ENCODE data around the gene CDKL5.
"Not testable (repeated sequence)": the region's sequence is repeated elsewhere in the genome, so short reads cannot be mapped to it uniquely, and the experiment has no call there.

The CDKL5 gene

DNA sequence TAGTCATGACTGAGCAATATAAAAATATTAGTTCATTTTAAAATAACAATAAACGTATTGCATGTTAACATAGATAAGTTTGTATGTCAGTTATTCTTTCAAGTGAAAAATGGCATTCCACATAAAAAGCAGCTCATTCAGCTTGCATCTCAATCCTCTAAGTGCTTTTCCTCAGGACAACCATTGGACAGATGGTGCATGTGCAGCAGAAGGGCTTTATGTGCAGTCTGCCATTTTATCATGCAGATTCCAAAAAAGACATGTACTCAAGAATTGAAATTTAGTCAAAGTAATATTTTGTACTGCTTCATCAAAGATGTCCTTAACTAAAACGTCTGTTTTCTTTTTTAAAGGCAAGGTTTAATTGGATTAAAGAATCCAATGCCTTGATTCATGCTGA lies 153.1 kb downstream of the CDKL5 start:
- no peak for DNase-seq

DNA sequence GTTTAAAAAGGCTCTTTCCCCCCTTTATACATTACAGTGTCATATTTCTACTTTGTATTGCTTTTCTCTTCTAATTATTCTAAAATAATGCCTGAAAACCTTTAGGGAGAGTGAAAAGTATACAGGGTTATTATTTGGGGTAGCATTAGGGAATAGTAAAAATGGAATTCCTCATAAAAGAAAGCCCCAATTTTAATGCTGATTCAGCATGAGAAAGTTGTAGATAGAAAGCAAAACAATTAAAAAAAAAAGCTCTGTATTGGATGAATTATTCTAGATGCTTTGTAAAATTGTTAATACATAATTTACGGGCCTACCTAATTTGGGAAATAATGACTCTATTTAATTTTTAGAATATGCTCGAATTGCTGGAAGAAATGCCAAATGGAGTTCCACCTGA lies 154.1 kb downstream of the CDKL5 start:
- DNase-seq, result no peak

DNA sequence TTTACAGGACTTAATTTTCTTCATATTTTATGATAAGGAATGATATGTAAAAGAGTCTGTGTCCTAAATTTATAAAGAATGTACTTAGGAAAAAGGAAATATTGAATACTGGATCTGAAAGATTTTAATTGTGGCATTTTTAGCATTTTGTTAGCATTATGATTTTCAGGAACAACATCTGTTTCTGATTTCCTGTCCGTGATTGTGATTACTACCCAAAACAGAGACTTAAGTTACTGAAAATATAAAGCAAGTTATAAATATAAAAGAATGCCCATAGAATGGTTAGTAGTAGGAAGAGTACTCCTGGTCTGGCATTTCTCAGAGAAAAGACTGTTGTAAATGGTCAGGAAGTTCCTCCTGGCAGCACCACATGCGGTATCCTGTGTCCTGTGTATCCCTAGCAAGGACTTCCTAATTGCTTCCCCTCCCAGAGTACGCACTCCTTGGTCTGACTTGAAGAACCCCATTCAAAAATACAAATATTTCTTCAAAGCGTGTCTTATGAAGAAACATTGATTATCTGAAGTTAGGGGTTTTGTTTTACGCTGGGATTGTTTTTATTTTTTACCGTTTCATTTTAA lies 157.6 kb downstream of the CDKL5 start:
- DNase-seq, result no peak

DNA sequence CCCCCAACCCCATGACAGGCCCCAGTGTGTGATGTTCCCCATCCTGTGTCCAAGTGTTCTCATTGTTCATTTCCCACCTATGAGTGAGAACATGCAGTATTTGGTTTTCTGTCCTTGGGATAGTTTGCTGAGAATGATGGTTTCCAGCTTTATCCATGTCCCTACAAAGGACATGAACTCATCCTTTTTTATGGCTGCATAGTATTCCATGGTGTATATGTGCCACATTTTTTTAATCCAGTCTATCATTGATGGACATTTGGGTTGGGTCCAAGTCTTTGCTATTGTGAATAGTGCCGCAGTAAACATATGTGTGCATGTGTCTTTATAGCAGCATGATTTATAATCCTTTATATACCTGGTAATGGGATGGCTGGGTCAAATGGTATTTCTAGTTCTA lies 163.9 kb downstream of the CDKL5 start:
- DNase-seq, result not testable (repeated sequence)

DNA sequence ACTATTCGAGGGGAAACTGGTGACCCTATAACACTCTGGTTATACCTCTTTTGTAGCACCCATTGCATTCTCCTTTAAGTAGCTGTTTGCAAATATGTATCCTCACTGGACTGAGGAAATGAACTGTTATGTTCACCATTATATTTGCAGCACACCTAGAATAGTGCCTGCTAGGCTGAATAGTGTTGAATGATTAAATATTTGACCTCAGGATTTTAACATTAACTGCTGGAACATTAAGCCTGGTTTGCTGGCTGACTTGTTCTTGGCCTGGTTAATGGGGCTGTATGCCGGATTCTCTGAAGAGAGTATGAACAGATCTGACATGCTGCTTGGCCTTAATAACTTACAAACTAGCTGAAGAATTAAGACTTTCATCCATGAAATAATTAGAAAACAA lies 166.4 kb downstream of the CDKL5 start:
- DNase-seq, result no peak

DNA sequence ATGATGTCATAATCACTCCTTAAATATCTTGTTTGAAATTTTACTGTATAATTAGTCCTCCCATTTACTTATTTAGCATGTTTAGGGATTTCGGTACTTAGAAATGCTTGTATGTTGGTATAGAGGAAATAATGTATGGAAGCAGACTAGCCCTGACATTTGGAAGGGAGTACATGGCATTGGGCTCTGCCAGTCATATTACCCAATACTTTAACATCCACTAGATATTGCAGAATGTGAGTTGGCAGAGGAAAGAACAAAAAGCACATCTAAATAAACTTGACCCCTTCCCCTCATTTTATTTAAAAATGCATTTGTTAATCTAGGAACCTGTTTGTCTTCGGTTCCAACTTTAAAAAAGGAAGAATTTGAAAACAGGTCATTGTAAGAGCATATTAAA lies 168.7 kb downstream of the CDKL5 start:
- no peak for DNase-seq

DNA sequence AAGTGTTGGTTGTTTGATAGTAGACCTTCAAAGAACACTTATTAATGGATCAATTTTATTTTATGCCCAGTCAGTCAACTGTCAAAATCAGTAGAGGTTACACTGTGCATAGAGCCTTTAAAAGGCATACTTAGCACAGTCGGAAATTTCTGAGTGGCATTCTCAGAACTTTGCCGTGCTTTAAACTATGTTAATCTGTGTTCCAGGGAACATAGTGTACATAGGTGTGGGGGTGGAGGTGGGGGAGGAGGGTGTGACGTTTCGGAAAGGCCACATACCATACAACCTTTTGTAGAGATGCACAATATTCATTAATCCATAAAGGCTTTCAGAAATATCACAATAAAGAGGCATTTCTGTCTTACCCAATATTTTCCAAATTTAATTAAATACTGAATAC lies 170.7 kb downstream of the CDKL5 start:
- no peak for DNase-seq

DNA sequence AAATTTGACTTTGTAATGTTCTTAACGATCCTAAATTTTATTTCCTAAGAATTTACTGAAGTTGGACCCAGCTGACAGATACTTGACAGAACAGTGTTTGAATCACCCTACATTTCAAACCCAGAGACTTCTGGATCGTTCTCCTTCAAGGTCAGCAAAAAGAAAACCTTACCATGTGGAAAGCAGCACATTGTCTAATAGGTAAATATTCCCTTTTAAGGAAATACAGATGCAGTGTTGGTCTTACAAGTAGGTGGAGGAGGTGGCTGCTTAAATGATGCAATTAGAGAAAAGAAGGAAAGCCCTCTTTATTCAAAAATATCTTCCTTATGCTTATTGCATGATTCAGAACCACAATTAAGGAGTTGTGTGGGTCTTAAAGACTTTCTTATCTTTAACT lies 173.0 kb downstream of the CDKL5 start:
- no peak for DNase-seq

DNA sequence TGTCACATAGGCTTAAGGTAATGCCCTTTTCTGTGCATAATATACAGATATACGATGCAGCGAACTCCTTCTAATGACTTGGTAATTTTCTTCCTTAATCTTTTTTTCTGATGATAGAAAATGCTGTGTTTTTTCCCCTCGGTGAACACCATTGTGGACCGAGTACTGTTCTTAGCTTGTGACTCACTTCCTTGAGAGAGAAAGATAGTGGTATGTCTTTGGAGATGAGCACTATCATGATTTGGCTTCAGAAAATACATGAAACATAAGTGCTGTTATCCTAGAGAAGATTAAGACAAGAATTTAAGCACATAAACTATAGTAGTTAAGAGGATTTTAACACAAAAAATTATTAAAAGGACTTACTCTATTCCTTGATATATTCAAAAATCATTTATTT lies 182.6 kb downstream of the CDKL5 start:
- no peak for DNase-seq

DNA sequence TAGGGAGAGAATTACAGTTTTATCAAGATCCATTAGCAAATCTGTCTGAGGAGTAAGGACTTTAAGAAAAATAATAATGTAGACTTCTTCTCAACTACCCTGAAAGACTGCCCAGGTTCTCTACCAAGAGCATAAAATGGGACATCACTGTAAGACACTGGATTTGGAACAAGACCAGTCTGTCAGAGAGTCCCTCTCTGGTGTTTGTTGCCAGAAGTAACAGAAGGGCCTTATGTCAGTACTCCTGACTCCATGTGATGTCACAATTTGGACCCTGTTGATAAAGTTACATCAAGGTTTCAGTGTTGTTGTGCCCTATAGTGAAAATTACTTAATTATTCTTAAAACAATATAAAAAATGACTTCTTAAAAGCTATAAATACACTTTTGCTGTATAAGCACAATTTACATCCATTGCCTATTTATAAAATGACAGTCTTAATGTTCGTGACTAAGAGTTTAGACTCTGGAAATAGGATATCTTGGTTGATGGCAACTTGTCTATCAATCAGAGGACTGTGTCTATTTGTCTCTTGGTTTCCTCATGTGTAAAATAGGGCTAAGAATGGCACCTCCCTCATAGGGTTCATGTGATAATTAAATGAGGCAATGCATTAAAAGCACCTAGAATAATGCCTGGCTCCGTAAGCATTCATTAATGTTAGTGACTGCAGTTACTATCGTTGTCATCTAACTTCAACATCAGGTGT lies 188.7 kb downstream of the CDKL5 start:
- DNase-seq, result no peak

DNA sequence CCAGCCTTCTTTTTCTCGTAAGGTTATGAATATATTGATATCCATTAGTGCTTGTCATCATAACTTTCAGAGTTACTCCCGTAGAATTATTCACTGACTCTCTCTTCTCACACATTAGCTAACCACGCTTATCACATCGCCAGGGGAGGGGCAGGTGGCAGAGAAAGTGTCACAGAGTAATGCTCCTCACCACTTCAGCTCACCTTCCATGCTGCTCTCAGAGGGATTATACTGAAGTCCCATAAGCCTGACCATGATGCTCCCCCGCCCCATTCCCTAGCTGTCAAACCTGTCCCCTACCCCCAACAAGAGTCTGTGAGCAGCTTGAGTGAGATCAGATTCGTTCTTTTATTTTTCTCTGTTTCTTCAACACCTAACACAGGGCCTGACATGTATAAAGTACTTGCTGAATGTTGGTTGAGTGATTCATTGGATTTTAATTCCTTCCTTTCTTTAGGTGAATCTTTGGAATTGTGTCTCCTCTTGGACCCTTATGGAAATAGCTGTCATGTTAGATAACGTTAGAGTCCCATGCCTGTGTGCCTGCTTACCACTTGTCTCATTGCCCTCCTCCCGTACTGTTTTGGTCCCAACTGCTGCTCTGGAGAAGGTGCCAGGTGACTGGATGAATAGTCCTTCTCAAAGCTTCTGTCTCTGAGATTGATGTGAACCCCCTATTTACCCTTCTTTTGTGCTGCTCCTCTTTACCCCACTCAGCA lies 191.4 kb downstream of the CDKL5 start:
- no peak for DNase-seq

DNA sequence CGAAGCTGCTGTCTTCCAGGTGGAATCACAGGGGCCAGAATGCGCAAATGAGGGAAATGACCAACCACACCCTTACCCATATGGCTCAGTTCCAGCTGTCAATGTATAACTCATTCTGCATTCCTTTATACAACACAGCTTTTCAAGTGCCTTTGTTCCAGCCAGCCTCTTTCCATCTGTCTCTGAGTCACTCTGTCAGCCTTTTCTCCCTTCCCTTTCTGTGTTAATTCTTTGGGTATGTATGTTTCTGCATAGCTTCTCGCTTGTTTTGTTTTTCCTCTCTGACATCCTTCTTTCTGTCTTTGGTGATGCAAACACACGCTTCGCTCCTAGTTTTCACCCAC lies 192.0 kb downstream of the CDKL5 start:
- DNase-seq, result no peak

DNA sequence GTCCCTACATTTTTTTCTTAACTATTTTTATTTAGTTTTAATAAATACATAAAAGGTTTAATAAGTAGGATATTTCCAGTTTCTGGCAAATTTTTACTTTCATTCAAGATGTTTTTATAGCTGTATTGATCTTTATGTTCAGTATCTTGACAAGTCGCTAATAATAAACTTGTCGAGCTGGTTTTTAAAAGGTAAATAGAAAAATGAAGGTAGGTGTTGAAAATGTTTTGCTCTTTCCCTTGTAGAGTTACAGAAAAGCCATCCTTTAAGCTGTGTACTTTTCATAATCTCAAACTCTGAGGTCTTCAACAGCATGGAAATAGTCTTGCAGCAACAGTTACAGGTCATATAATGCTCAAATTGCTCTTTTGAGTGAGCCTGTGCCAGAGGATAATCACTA lies 193.9 kb downstream of the CDKL5 start:
- DNase-seq, result no peak

DNA sequence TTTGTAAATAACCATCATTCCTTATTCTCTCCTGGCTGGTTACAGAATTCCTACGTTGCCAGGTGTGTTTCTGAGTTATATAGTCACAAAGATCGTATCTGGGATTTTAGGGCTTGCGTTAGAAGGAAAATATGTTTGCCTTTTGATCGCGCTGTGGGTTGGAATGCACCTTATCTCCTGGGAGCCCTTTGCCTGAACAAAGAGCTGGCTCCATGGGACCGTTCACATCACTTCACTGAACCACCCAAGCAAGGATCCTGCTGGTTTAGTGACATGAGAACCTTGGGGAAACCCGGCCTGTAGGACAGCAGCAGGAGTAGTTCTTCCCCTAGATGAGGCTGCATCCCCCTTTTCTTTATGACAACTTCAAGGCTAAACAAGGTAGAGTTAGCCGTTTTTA lies 194.9 kb downstream of the CDKL5 start:
- no peak for DNase-seq

DNA sequence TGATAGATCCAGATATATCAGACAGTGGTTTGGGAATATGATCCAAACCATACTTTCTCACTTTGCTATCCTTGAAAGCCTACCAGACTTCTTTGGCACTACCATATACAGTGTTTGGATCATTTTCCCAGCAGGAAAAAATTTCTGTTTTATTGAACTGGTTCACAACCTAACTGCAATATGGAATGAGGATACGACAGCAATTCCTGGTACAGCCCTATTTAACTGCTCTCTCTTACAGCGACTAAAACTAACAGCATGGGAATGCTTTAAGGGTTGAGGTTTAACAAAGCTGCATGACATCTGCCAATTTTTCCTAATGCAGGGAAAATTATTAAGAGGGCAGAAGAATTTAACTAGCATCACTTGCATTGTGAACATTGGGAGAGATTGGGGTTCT lies 199.2 kb downstream of the CDKL5 start:
- DNase-seq, result no peak

DNA sequence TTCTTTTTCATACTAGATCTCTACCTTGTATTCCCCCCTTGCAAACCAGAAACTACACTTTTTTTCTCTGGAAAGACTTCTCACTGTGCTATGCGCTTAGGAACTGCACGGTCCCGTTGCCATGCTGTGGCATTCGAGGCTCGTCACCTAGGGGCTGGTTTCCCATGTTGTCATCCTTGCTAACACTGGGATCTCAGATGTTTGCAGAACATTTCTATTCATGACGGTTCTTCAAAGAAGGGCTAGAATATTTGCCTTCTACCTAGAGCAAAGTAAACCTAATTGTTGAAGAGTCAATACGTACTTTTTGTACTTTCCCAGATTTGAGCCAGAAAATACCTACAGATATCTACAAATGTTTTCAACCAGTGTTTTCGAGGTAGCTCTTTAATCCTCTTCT lies 205.5 kb downstream of the CDKL5 start:
- DNase-seq, result no peak

DNA sequence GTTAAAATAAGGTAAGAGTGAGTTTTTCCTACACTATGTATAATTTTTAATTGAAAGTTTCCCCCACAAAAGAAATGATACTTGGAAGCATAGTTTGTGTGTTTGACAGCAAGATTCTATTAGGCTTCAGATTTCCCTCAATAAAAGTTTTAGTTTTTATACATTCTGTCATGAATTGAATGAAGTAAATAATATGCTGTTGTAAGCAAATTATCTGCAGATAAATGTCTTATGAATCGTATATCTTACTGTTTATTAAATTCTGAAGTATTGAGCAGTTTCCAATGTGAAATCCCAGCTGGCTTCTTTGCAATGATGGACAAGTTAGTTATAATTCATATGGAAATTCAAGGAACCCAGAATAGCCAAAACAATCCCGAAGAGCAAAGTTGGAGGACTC lies 213.0 kb downstream of the CDKL5 start:
- no peak for DNase-seq

DNA sequence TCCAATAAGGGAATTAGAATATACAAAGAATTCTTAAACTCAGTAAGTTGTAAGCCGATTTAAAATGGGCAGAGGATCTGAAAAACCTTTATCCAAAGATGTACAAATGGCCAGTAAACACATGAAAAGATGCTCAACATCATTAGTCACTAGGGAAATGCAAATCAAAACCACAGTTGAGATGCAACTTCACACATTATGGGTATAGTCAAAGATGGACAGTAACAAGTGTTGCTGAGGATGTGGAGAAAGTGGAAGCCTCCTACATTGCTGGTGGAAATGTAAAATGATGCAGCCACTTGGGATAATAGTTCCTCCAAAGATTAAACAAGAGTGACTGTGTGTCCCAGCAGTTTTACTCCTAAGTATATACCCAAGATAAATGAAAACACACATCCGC lies 213.9 kb downstream of the CDKL5 start:
- no peak for DNase-seq

DNA sequence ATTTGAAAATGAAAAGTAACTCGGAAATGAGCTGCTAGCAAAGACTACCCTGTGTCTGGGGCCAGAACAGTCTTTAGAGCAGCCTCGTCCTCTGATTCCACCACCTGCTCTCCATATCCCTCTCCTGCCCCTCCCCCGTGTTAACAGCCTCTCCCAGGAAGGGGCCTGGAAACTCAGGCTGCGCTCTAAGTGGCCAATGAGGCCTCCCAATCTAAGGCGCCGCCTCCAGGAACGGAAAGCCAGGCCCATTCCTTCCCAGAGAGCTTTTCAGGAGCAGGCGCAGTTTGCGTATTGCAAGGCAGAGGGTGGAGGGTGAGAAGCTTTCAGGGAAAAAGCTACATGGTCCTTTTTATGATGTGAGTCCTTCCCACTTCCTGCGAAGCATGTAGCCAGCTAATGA lies 215.3 kb downstream of the CDKL5 start:
- no peak for DNase-seq

DNA sequence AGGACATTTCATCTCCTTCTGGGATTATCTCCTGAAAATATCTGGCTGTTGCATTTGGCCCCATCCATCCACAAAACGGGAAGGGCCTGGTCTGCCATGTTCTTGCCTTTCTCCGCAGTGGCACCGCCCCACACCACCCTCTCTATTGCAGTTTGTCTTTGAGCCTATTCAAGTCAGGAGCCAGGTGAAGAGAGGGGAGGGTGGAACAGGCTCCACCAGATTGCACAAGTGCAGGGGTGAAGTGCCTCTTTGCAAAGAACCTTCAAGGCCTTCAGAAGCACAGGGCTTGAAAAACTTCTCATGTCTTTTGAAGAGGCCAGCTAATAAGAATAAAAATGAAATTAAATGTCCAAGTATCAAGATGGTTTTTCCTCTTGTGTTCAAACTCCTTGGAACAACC lies 217.8 kb downstream of the CDKL5 start:
- DNase-seq, result peak; percentile 39

DNA sequence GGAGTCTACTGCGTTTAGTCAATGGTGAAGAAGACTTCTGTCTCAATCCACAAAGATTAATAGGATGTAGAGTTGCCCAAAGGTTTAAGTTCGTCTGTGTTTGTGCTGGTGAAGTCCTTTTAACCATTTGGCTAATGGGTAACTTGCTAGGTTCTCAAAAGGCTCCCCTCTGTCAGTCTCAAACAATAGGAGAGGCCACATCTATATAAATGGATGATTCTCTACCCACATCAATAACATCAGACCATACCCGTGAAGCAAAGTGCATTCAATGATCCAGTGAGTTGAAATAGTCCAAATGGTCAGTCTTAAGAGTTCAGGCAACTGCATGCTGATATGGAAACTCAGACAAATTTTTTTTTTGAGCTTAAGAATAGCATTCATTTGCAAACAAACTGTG lies 218.4 kb downstream of the CDKL5 start:
- no peak for DNase-seq

DNA sequence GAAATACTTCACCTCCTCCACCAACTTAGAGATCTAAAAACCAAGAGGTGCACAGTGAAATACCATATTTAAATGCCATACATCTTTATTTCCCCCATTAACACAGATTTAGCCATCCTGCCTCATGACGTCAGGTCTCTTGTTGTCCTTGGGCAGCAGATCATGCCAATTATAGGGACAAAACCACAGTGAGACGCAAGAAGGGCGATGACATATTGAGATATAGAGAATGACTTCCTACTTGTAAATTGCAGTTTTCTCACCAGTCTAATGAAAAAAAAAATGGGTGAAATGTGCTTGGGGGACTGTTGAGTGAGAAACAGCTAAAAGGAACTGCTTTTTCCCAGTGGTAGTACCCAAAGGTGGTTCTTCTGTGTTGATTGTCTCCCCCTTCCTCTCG lies 222.2 kb downstream of the CDKL5 start:
- DNase-seq, result no peak

DNA sequence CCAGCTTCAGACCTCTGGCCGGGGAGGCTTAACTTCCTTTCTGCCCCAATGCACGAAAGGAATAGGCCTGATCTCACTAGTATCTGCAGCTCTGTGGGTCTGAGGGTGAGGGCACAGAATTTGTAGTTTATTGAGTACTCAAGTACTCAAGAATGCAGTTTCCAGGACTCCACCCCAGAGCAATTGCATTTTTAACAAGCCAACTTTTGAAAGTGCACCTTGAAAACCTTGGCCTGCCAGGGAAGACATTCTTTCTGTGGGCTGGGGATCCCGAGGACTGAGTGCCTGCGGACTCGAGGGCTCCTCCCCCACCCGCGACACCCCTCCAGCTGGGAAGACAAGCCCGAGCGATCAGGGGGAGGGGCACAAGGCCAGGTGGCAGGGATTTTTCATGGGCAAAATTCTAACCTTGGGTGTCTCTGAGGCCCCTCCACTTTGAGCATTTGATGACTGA lies 224.1 kb downstream of the CDKL5 start:
- no peak for DNase-seq

DNA sequence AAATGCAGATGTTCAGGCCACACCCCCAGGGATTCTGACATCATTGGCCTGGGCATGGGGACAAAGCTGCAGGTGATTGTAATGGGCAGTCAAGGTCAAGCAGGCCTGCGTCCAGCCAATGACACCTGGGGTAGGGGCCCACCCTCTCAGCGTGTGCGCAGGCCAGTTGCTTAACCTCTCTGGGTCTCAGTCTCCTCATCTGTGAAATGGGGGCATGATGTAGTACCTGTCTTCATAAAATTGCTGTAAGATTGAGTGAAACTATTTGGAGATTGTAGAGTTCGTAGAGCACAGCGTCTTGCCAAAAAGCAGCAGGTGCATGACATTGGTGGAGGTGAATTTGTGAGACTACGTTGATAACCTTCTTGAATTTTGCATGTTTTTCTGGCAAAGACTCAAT lies 225.3 kb downstream of the CDKL5 start:
- no peak for DNase-seq

DNA sequence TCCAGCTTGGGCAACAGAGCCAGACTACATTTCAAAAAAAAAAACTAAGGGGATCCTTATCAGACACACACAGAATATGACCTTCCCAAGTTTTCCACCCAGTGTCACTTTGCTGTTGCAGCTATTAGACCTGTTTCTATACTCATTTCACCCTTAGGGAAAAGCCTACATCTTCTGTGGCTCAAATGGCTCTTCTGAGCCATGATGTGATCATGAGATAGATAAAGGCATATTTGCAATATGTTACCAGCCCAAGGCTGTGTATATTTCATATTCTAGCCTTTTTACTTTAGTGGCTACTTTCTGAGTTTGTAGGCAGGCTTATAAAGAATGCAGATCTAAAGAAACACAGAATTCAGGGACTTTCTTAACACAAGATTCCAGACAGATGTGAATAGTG lies 227.2 kb downstream of the CDKL5 start:
- DNase-seq, result no peak

All from DMS79 treated with DMSO at 0.1 percent for 48 hours (cell line).